ENCODE results near the gene PDHA1. TPM values are rescaled to one million over a fixed set of nuclear protein-coding genes. Genes with fewer than 3 reads are reported as not detected.

PDHA1 gene
- total and polyA plus RNA-seq, 2 of the 8 experiments (the other 6 are each of a cell fraction or from before 2014, with no cell fraction given) = 128 to 225 TPM

DNA sequence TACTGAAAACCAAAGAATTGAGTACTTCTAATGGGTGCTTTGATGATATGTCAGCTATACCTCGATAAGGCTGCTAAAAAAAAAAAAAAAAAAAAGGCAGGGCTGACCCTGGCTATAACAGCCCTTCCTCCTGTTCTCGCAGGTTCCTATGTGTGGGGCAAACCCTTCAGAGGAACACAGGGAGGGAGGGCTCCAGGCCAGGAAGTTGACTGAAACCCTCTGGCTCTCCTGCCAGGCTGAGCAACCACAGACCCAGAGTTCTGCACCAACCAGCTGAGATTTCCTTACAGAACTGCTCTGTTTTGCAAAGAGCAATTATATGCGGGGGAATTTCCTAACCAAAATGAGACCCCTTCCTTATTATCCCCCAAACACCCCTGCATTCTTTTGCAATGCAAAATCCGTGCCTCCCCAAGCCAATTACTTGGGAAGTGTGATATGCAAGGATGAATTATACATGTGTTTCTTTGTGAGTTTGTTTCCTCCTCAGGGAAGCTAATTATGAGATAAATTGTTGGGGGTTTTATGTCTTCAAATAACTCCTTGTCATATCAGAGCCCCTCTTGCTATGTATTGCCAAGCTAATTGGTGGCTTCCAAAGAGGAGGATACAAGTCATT, 45.6 kb downstream of the PDHA1 start (continued):
- TF ChIP-seq, protein P1, sequence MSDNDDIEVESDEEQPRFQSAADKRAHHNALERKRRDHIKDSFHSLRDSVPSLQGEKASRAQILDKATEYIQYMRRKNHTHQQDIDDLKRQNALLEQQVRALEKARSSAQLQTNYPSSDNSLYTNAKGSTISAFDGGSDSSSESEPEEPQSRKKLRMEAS (IDR thresholded peaks at IDR 0.05) = no peak
- no peak for TF ChIP-seq SRF (IDR thresholded peaks at IDR 0.05; ENCODE audit: low read depth, low read length)
- TF ChIP-seq TEAD4 (IDR thresholded peaks at IDR 0.05; ENCODE audit: low read depth, low read length) = no peak

All from H1 (cell line).